ENCODE data around the gene SH3GLB2.
A peak's percentile ranks its signal among the peaks of the same experiment; 100 is the strongest.
"Not testable (repeated sequence)": the region's sequence is repeated elsewhere in the genome, so short reads cannot be mapped to it uniquely, and the experiment has no call there.

SH3GLB2 gene

GRCh38 chr9:129053020-129053419 is 24.9 kb upstream of the SH3GLB2 start:
- no peak for DNase-seq

- DNase-seq: peak; percentile 67
Observed at GRCh38 chr9:129052592-129052991, 24.5 kb upstream of the SH3GLB2 start.

GRCh38 chr9:129042016-129042415 is 13.9 kb upstream of the SH3GLB2 start:
- no peak for DNase-seq

GRCh38 chr9:129040113-129040643 is 12.0 kb upstream of the SH3GLB2 start:
- DNase-seq: no peak

- DNase-seq: no peak
Observed at GRCh38 chr9:129038109-129038852, 10.2 kb upstream of the SH3GLB2 start.

- DNase-seq: no peak
Observed at GRCh38 chr9:129037767-129038098, 9.6 kb upstream of the SH3GLB2 start.

DNA sequence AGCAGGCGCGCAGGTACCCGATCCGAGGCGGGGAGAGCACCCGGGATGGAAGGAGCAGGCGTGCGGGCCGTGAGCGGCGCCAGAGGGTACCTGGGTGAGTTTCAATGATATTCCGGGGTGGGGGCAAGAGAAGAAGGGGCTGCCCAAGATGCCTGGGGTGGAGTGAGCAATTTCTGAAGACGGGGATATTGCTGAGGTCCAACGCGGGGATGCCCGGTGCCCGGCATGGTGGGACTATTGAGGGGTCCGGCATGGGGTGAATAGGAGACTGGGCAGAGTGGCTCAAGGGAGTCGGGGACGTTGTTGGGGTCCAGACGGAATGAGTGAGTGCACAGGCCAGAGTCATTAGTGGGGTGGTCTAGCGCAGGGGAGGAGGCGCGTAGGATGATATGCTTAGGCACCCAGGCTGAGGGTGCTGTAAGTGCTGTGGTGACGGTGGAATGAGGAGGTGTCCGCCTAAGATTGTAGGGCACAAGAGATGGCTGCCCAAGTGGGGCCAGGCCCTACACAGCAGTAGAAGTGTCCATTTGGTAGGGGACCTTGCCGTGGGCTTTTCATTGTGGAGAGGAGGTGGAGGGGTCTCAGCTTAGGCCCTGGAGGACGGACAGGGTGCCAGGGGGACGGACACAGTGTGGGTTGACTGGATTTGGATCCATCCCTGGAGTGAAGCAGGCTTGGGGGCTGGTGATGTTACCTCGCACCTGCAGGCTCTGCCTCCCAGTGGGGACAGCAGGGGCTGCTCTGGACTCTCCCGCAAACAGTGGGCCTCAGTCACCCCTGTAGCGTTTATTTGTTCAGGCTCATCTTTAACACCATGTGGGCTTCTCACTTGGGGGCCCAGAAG is 9.0 kb upstream of the SH3GLB2 start:
- no peak for DNase-seq

DNA sequence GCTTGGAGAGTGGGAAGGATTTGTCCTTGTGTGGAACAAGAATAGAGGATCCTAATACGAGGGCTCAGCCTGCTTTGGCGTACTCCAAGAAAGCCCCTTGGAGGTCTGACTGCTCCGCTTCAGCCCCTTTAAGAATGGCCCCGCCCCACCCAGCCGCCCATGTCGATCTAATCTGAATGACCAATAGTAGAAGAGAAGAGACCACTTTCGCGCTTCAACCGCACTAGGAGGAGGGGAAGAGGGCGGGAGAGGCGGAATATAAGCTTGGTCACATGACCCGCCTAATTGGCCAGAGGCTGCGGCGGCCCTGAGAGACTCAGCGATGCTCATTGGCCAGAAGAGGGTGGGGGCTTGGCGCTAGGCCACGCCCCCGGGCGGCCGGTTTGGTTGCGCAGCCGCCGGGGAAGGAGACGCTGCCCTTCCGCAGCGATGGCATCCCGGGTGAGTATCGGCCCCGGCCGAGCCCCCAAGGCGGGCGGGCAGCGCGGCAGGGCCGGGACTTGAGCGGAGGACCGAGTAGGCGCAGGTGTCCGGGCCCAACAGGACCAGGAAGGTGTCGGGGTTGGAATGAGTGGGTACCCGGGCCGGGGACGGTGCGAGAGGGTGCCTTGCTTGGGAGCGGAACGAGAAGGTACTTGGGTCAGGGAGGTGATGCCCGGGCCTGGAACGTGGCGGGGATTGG is 8.3 kb upstream of the SH3GLB2 start, which contains the start of gene MIGA2:
Gene MIGA2 (plus strand): TSS at position 386 of the 682 bp plus-strand sequence. CDS start 3,969 bp downstream, outside the sequence.
- peak; percentile 98 for DNase-seq

DNA sequence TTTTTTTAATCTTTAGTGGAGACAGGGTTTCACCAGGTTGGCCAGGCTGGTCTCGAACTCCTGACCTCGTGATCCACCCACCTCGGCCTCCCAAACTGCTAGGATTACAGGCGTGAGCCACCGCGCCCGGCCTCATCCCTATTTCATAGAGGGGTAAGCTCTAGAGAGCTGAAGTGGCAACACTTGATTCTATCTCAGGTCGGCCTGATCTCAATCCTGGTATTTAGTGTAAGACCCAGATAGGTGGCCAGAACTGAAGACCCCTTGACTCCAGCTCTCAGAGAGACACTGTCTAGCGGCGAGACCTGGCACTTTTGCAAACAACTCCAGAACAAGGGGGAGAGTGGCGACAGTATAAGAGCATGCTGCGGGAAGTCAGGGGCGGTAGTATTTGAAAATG is 7.7 kb upstream of the SH3GLB2 start:
- DNase-seq: not testable (repeated sequence)

- DNase-seq: no peak
Observed at GRCh38 chr9:129033216-129033615, 5.1 kb upstream of the SH3GLB2 start.

DNA sequence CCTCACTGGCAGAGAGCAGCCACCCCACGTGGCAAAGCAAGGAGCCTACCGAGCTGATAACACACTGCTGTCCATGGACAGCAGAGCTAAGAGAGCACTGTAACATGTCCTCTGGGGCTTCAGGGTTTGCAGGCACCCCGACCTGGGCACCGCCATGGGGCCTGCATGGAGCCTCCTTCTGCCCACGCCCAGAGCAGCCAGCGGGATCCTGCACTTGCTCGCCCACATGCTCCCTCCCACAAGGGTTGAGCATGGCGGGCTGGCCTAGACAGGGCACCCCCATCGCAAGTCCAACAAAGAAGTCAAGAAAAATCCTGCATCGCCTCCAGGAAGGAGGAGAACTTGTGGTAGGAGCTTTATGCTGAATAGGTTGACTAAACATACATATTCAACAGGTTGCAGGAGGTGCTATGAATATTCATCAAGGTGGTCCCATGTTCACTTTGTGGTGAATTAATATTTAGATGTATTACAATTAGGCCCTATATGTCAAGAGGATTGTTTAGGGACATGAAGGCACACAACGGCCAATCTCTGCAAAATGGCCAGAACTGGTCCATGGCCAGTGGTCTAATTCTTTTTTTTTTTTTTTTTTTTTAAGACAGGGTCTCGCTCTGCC is 4.5 kb upstream of the SH3GLB2 start:
- no peak for DNase-seq

DNA sequence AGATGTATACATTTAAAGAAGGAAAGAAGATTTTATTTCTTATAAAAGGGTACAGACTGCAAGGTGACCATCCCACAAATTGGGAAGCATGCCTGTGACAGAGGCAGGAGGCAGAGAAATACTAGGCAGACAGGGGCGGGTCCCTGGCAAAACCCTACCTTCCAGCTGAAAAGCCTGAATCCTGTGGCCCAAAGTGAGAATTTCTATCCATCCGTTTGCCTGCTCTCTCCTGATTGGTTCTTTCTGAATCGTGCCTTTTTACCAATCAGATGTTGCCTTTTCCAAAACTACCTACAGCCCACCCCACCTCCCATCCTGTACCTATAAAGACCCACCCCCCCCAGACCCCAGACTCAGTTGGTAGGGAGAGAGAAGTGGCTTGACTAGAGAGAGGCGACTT is 3.4 kb upstream of the SH3GLB2 start:
- DNase-seq: no peak

DNA sequence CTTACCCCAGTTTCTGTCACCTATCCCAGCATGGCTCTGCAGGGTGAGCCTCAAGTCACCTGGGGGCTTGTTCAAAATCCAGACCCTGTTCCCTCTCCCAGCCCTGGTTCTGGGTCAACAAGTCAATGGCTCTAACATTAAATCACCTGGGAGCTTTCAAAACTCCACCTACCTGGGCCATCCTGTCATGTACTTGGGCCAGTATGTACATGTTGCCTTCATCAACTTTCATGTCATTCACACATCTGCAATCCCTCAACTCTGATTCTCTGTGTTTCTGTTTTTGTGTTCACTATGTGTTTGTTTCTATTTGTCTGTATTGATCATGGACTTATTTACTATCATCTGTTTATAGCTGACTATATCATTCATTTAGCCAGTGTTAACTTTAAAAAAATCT is 2.1 kb upstream of the SH3GLB2 start:
- no peak for DNase-seq

- no peak for DNase-seq
Observed at GRCh38 chr9:129027685-129028191, 393 bp downstream of the SH3GLB2 start.

GRCh38 chr9:129027224-129027684 is 877 bp downstream of the SH3GLB2 start:
- DNase-seq: no peak

DNA sequence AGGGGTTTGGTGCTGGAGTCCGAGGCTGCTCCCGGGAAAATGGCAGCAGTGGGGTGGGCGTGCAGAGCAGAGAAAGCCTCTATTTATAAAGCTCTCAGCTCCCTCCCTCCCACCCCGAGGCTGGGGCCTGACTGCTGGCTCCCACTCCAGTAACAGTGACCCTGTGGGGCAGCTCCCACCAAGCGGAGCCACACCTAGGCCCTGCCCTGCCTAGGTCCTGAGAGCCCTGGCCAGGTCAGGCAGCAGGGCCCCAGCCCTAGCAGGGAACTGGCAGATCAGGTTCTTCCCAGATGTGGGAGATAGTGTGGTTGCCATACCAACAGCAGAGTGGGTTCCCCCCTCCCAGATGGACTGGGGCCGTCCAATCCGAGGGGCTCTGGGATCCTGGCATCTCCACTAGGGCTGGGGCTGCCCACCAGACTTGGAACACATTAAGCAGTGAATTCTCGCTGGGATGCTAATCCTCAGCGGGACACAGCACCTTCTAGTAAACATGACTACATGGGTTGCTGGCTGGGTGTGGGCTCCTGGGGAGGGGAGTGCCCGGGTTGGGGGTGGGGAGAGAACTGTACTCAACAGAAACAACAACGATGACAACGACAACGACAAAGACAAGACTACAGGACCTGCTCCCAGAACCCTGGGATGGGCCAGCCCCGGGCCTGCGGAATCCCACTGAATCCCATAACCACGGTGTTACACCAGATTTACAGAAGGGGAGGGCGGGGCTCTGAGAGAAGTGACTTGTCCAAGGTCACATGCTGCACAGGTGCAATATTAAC is 1.5 kb downstream of the SH3GLB2 start:
- DNase-seq: no peak

- no peak for DNase-seq
Observed at GRCh38 chr9:129023908-129024233, 4.3 kb downstream of the SH3GLB2 start.

DNA sequence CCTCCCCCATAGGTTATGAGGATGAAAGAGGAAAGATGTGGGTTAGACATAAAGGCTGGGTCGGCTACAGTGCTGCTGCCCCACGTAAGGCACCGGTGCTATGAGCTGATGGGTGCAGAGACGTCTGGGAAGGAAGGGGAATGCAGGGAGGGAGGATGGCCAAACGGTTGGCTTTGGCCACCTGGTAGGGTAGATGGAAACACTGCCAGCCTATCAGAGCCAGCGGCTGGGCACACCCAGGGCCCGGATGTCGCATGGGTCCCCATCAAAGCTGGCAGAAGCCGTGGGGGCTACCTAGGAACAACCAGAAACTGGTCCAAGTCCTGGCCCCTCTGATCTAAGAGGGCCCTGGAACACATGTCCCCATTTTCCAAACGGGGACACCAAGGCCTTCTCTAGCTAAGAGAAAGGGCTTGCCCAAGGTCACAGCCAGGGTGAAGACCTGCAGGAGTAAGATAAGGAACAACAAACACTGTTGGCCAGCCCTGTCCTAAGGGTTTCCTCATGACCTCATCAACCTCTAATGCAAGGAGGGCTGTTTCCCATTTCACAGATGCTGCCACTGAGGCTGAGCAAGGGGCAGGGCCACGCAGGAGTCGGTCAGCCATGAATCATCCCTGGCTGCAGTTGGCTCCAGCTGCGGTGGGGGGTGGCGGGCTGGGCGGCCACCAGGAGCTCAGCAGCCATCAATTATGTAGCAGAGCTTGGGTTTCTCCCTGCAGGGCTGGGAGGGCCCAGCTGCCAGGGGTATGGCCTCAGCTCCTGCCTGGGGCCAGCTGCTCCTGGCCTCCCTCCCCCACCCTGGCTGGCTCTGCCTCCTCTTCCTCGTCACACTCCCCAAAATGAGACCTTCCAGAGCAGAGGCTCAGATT is 4.9 kb downstream of the SH3GLB2 start:
- no peak for DNase-seq

GRCh38 chr9:129022037-129022436 is 6.1 kb downstream of the SH3GLB2 start:
- DNase-seq: no peak

DNA sequence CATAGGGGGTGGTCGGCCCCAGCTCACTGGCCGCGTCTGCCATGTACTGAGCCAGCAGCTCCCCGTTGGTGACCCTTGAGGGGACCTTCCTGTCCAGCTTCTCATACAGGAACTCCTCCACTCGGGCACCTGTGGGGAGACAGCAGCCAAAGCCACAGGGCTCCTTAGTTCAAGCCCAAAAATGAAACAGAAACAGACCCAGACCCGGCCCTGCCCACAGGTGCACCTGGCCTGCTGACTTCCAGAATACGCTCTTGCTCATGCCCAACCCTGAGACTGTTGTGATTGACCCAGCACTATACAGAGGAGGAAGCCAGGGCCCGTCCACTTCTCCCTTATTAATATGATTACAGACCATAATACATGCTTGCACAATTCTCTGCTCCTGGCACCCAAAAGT is 7.0 kb downstream of the SH3GLB2 start:
- no peak for DNase-seq

DNA sequence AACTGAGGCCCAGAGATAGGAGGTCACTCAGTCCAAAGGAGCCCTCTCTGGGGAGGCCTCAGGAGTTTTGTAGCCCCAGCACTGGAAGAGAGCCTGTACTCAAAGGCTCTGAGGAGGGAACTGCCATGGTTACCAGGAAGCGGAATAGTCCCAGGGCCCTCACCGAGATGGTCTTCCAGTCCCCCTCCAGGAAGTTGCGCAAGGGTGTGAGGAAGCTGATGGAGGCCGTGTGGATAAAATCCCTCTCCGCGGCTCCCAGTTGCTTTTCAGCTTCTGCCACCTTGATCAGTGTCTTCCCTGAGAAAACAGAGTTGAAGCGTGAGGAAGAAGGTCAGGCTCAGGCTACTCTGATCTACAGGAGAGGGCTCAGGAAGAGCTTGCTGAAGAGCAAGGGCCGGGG is 13.5 kb downstream of the SH3GLB2 start:
- no peak for DNase-seq

Data from NCI-H2029 treated with DMSO at 0.1 percent for 48 hours (cell line).